ENCODE results near the gene TAC3.

DNA sequence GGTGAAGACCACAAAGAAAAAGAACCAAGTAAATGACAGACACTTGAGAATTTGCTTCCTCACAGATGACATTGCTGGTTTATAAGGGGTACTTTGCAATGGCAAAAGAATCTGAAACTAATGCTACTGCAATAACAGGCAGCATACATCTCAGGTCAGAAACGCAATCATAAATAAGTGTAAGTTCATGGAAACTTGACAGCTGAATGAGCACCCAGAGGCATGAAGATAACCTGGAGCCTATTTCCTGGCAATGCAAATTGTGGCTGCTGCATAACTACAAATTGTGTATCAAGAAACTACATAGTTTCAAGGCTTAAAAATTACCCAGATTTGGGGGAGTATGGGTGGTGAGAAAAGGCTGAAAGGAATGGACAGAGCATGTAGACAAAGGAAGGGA lies 42.1 kb upstream of the TAC3 start:
- TF ChIP-seq, protein P1, sequence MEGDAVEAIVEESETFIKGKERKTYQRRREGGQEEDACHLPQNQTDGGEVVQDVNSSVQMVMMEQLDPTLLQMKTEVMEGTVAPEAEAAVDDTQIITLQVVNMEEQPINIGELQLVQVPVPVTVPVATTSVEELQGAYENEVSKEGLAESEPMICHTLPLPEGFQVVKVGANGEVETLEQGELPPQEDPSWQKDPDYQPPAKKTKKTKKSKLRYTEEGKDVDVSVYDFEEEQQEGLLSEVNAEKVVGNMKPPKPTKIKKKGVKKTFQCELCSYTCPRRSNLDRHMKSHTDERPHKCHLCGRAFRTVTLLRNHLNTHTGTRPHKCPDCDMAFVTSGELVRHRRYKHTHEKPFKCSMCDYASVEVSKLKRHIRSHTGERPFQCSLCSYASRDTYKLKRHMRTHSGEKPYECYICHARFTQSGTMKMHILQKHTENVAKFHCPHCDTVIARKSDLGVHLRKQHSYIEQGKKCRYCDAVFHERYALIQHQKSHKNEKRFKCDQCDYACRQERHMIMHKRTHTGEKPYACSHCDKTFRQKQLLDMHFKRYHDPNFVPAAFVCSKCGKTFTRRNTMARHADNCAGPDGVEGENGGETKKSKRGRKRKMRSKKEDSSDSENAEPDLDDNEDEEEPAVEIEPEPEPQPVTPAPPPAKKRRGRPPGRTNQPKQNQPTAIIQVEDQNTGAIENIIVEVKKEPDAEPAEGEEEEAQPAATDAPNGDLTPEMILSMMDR (IDR thresholded peaks at IDR 0.05), result no peak
- TF ChIP-seq POLR2A (IDR thresholded peaks at IDR 0.05) (no peak), EP300 (IDR thresholded peaks at IDR 0.05) (no peak)
